ENCODE data around the gene CBX4. TPM values are rescaled to one million over a fixed set of nuclear protein-coding genes. Genes with fewer than 3 reads are reported as not detected.

Gene CBX4
- polyA plus RNA-seq, 1 of the 3 experiments (the other 2 are of a cell fraction), result 21.9 TPM

DNA sequence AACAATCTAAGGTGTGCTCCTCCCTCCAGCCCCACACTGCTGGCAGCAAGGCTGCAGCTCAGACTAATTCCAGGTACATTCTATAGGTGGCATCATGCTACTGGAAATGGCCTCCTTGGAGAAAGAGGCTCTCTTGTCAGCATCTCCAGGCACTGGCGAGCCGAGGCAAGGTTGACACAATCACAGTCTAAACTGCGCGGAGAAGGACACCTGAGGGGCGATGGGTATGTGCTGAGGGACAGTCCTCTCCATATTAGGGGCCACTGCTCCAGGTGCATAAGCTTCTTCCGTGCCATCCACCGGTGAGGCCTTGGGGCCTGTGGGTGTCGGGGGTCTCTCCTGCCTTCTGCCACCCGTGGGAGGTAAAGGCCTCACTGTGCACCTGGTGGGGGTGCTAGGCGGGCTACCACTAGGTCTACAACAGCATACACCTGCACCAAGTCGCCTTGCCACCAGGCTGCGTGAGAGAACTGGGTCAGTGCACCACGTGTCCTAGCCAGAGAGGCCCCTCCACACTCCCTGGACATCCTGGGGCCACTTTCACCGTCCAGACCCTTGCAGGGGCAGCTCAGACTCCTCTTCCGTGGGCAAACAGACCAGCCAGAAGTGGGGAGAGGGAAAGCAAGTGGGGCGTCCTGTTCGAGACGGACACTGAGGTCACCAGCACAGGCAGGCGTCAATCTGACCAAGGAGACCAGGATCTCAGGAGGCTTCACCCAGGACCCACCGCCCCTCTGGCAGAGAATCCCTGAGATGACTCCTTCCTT lies 30.3 kb downstream of the CBX4 start (continued):
- TF ChIP-seq, protein P1, sequence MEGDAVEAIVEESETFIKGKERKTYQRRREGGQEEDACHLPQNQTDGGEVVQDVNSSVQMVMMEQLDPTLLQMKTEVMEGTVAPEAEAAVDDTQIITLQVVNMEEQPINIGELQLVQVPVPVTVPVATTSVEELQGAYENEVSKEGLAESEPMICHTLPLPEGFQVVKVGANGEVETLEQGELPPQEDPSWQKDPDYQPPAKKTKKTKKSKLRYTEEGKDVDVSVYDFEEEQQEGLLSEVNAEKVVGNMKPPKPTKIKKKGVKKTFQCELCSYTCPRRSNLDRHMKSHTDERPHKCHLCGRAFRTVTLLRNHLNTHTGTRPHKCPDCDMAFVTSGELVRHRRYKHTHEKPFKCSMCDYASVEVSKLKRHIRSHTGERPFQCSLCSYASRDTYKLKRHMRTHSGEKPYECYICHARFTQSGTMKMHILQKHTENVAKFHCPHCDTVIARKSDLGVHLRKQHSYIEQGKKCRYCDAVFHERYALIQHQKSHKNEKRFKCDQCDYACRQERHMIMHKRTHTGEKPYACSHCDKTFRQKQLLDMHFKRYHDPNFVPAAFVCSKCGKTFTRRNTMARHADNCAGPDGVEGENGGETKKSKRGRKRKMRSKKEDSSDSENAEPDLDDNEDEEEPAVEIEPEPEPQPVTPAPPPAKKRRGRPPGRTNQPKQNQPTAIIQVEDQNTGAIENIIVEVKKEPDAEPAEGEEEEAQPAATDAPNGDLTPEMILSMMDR (IDR thresholded peaks at IDR 0.05), result peak; percentile 26; the same call in 1 of the 2 replicates
- TF ChIP-seq MEF2A (IDR thresholded peaks at IDR 0.05; ENCODE audit: borderline replicate concordance, low read depth), result no peak
- peak; percentile 30 for TF ChIP-seq CHD2 (IDR thresholded peaks at IDR 0.05; ENCODE audit: low read length, partially characterized antibody)
- TF ChIP-seq, protein P2, sequence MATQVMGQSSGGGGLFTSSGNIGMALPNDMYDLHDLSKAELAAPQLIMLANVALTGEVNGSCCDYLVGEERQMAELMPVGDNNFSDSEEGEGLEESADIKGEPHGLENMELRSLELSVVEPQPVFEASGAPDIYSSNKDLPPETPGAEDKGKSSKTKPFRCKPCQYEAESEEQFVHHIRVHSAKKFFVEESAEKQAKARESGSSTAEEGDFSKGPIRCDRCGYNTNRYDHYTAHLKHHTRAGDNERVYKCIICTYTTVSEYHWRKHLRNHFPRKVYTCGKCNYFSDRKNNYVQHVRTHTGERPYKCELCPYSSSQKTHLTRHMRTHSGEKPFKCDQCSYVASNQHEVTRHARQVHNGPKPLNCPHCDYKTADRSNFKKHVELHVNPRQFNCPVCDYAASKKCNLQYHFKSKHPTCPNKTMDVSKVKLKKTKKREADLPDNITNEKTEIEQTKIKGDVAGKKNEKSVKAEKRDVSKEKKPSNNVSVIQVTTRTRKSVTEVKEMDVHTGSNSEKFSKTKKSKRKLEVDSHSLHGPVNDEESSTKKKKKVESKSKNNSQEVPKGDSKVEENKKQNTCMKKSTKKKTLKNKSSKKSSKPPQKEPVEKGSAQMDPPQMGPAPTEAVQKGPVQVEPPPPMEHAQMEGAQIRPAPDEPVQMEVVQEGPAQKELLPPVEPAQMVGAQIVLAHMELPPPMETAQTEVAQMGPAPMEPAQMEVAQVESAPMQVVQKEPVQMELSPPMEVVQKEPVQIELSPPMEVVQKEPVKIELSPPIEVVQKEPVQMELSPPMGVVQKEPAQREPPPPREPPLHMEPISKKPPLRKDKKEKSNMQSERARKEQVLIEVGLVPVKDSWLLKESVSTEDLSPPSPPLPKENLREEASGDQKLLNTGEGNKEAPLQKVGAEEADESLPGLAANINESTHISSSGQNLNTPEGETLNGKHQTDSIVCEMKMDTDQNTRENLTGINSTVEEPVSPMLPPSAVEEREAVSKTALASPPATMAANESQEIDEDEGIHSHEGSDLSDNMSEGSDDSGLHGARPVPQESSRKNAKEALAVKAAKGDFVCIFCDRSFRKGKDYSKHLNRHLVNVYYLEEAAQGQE (IDR thresholded peaks at IDR 0.05; ENCODE audit: low read depth, low read length), result no peak
- TF ChIP-seq ELF1 (IDR thresholded peaks at IDR 0.05), result no peak
- TF ChIP-seq, protein P3, sequence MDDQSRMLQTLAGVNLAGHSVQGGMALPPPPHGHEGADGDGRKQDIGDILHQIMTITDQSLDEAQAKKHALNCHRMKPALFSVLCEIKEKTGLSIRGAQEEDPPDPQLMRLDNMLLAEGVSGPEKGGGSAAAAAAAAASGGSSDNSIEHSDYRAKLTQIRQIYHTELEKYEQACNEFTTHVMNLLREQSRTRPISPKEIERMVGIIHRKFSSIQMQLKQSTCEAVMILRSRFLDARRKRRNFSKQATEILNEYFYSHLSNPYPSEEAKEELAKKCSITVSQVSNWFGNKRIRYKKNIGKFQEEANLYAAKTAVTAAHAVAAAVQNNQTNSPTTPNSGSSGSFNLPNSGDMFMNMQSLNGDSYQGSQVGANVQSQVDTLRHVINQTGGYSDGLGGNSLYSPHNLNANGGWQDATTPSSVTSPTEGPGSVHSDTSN (IDR thresholded peaks at IDR 0.05), result no peak
- TF ChIP-seq NRF1 (IDR thresholded peaks at IDR 0.05; ENCODE audit: low read depth, low read length), result no peak
- no peak for TF ChIP-seq TEAD4 (IDR thresholded peaks at IDR 0.05; ENCODE audit: borderline replicate concordance, insufficient read depth)
- TF ChIP-seq, protein P4, sequence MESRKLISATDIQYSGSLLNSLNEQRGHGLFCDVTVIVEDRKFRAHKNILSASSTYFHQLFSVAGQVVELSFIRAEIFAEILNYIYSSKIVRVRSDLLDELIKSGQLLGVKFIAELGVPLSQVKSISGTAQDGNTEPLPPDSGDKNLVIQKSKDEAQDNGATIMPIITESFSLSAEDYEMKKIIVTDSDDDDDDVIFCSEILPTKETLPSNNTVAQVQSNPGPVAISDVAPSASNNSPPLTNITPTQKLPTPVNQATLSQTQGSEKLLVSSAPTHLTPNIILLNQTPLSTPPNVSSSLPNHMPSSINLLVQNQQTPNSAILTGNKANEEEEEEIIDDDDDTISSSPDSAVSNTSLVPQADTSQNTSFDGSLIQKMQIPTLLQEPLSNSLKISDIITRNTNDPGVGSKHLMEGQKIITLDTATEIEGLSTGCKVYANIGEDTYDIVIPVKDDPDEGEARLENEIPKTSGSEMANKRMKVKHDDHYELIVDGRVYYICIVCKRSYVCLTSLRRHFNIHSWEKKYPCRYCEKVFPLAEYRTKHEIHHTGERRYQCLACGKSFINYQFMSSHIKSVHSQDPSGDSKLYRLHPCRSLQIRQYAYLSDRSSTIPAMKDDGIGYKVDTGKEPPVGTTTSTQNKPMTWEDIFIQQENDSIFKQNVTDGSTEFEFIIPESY (IDR thresholded peaks at IDR 0.05; ENCODE audit: borderline replicate concordance, low read depth), result no peak
- TF ChIP-seq JUND (IDR thresholded peaks at IDR 0.05), result no peak
- no peak for TF ChIP-seq GATA2 (CRISPR knock-in tag; IDR thresholded peaks at IDR 0.05)
- TF ChIP-seq TCF12 (IDR thresholded peaks at IDR 0.05), result no peak

Data from SK-N-SH (cell line).